NCI-H187 treated with DMSO at 0.1 percent for 48 hours (cell line): Measurements from ENCODE around the gene SMAD3.
"Not testable (repeated sequence)": the region's sequence is repeated elsewhere in the genome, so short reads cannot be mapped to it uniquely, and the experiment has no call there.

Experiments
- DNase-seq: peaks from one replicate; lab custom pipeline; 2025; lab: John Stamatoyannopoulos, UW

The SMAD3 gene

DNA sequence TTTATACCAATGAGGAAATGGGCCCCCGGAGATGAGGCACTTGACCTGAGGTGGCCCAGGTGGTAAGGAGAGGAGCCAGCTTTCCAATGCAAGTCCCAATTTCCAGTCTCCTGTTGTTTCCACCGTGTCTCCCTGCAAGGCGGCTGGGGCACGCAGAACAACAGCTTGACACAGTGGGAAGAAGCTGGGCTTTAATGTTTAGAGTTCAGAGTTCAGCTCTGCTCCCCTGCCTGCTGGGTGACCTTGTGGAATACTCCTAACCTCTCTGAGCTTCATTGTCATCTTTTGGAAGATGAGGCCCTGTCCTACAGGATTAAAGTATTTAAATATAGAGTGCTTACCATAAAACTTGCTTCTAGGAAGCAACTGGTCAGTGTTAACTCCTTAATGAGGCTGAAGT lies 80.3 kb downstream of the SMAD3 start:
- DNase-seq, result no peak

DNA sequence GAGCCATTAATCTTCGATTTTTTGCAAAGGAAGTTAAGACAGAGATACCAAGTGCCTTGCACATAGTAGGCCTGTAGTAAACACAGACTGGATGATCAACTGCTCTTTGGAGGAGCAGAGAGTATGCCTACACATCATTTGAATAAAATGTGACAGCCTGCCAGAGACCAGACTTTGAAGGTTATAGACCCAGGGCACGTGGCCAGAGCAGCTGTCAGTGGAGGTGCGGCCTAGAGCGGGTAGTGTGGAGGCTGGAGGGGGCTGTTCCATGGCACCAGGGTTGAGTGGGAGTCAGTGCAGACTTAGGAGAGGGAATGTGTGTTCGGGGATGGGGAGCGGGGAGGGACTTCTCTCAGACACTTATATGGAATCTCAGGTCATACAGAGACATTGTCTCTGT lies 80.8 kb downstream of the SMAD3 start:
- no peak for DNase-seq

DNA sequence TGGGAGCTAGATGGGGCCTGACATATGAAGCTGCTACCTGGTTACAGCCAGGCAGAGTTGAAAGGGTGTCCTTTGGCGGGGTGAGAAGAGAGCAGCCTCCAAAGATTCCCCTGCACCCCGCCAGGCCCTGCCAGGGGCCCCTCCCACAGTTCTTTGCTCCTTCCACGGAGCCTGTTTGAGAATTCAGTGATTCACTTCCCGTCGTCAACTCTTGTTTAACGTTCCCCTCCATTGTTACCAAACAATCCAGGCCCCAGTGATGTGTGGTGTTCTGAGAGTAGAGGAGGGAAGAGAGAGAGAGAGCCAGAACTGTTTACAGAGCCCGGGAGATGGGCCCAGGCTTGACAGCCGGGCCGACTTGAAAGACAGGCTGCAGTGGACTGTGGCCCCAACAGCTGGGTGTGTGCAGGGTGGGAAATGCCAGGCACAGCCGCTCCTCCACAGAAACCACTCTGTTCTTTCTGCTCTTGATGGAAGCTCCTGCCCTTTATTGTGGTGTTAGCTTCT lies 81.5 kb downstream of the SMAD3 start:
- no peak for DNase-seq

DNA sequence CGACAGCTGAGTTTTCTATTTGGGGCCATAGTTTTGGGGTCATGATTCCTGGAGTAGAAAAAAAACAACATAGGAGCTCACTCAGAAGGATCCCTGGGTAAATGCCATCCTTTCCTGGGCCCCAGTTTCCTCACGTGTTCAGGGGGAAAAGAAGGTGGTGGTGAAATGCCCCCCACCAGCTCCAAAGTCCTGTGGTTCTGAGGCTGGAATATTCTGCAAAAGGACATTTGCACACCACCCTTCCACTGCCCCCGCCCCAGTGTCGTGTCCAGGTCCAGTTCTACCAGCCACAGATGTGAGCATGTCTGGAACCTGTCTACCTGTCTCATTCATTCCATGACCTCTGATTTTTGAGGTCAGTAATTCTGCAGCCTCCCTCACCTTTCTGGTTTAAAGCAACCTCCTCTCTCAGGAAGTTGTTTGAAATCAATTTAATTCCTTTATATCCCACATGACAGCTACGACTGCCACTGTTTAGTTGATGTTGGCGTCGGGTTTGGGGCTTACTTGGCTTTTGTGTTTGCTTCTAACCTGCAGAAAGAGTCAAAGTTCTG lies 82.1 kb downstream of the SMAD3 start:
- DNase-seq, result no peak

DNA sequence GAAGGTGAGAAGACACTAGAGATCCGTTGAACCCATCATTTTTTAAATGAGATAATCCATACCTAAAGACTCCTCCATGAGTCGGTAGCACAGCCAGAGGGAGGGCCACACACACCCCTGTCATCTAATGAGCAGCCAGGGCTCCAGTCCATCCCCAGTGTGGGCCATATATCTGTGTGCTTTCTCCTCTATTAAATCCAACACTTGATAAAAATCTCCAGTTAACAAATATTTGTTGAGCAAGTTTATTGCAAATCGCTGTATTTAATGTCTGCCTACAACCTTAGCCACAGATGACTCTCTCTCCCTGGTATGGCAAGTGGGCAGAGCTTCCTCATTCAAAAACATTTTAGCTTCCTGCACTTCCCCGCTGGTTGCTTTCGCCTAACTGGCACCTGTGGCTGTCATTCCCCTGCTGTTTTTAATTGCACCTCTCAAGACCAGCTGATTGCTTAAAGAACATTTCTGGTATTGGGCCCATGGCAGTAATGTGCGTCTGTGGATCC lies 82.8 kb downstream of the SMAD3 start:
- no peak for DNase-seq

DNA sequence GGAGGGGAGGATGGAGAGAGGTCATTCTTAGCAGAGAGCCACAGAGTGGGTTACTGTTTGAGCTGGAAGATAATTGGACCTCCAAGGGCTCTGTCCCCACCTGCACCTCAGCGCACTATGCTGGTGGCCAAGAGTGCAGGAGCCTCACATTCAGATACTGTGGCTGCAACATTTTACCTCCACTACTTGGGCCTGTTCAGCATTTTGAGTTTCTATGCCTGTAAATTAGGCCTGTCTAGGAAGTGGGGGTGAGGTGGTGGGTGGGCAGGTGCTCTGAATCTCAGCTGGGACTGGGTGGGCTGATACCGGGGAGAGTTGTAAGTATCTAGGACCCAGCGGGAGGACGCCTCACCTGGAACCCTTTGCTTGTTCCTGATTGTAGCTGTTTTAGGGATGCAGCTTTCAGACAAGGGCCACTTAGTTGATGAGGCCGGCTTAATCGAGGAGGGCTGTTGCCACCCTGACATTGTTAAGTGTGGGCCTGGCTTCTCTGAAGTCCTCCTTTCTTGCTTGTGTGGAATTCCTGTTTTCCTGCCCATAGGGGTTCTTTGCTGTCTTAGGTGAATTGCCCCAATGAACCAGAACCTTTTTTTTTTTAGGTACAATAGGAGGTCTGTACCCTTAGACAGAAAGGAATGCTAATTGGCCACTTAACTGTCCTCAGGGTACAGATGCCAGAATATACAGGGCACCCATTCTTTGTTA lies 83.8 kb downstream of the SMAD3 start:
- no peak for DNase-seq

DNA sequence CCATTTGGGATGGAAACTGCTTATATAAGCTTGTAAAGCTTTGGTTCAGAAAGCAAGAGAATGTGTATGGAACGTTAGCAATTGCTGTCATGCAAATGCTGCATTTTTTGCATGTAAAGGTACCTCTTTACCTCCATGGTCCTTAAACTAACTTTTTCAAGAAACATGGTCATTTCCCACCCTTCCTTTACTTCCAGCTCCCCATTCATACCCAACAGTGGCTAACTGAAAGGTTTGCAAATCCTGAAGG lies 84.3 kb downstream of the SMAD3 start:
- DNase-seq, result no peak

DNA sequence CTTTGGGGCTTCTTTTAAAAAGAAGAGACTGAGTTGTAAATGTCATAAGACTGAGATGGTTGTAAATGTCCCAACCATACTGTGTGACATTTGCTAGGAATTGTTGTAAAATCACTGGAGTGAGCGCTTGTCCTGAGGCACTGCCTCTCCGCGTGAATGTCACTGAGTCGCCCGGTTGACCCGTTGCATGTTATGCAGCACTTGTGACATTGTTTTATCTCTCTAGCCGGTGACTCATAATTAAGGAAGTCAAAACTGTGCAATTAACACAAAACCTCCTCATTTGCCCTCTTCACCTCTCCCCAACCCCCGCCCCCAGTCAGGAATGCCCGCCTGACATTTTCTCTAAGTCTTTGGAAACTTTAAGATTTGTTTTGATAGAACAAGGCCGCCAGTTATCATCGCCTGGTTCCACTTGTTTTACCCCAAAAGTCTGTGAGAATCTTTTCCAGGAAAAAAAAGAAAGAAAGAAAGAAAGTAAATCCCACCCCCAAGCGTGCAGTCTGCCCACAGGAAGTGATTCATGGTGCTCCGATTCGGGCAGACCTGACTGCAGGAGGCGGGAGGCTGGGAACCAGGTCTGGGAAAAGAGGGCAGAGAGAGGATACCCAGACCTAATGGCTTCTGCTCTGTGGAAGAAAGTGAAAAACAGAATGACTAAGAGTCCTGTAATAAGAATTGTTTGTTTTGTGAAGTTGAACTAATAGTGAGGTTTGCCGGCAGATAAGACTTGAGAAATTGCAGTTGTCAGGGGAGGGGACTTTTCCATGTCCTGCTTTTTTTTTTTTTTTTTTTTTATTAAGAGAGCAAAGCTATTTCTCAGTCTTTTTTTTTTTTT lies 84.8 kb downstream of the SMAD3 start:
- no peak for DNase-seq

DNA sequence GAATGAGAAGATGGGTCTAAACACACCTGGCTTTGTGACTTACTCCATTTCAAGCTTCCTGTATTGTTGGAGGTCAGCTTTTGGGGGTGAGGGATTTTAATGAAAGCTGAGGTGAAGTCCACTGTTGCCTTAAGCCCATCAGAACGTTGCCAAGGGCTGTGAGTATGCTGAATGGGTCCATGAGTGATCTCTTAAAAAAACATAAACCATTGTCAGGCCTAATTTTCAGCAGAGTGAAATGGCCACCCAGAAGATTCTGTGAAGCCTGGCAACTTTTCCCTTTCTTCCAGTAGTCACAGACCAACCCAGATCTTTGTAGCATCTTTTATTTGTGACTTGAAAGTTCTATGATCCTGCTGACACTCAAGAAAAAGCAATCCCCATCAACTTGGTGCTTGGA lies 87.0 kb downstream of the SMAD3 start:
- no peak for DNase-seq

DNA sequence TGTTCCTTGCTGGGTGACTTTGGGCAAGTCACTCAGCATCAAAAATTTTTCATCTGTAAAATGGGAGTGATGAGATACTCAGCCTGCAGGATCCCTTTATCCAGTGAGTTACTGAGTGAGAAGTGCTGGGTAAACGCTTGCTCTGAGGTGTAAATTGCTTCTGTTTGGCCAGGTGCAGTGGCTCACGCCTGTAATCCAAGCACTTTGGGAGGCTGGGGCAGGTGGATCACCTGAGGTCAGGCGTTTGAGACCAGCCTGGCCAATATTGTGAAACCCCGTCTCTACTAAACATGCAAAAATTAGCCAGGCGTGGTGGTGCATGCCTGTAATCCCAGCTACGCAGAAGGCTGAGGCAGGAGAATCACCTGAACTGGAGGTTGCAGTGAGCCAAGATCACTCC lies 87.6 kb downstream of the SMAD3 start:
- DNase-seq, result not testable (repeated sequence)

DNA sequence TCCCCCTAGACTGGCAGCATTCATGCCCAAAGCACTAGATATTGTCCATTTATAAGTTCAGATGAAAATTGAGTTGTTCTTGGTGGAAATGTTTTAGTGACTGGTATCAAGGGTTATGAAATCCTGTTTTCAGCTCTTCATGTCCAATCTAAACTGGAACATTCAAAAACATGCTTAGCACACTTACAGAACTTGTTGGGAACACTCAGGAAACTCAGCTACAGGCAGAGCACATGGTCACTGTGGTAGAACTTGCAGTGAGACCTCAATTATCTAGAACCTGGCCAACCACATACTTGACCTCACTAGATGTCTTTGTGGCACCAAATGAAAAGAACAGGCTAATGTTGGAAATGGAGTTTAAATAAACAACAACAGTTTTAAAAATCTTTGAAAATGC lies 88.8 kb downstream of the SMAD3 start:
- DNase-seq, result no peak

DNA sequence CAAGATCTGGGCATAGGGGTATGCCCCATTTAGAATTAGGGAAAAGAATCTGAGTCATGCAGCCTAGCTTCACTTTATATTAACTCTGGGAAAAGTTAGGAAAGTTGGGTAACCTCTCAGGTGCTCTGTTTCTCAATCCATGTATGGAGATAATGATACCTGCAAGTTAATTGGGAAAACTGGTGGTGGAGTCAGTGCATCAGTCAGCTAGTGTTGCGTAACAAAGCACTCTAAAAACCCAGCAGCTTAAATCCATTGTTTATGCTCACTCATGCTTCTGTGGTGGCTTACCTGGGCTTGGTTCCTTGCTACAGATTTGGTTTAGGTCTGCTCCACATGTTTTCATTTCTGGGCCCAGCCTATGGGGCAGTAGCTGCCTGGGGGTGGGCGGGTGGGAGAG lies 91.0 kb downstream of the SMAD3 start:
- DNase-seq, result no peak

DNA sequence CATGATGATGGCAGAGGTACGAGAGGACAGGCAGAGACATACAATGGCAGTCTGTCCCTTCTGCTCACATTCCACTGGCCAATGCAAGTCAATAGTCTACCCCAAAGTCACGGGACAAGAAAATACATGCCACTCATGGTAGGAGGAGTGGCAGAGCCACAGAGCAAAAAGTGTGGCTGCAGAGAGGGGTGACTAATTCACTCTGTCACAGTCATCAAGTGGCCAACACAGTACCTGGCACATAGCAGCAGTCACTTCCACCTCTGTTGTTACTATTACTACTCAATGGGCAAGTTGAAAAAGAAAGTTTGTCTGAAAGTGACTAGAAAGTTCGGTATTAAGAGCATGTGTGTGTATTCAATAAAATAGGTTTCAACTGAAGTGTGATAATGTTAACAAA lies 91.4 kb downstream of the SMAD3 start:
- no peak for DNase-seq

DNA sequence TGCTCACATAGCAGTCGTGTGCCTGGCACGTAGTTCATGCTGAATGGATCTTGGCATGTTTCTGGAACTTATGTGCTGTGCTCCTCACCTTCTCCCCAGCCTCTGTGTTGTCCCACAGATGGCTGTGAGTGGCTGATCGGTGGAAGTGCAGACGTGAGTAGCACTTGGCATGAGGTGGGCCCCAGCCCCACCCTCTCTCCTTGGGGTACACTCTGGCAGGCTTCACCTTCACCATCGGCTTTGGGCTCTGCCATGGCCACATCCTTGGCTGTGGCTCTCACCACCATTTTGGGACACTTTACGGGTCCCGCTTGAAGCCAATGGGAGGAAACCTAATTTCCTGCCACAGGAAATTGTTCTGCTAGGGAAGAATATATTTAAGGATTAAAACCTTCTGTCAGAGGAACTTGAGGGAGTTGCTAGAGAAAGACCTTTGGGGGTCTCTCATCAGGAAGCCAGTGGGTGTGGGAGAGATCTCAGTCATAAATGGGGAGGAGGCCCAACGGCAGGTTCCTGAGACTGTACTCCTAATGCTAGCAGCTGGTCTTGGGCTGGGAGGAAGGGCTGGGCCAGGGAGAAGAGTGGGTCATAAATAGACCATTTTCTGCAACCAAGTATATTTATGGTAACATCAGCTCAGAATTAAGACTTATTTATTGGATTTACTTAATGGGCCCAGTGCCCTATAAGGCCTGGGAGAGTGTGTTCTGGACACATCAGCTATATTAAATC lies 92.3 kb downstream of the SMAD3 start:
- no peak for DNase-seq

DNA sequence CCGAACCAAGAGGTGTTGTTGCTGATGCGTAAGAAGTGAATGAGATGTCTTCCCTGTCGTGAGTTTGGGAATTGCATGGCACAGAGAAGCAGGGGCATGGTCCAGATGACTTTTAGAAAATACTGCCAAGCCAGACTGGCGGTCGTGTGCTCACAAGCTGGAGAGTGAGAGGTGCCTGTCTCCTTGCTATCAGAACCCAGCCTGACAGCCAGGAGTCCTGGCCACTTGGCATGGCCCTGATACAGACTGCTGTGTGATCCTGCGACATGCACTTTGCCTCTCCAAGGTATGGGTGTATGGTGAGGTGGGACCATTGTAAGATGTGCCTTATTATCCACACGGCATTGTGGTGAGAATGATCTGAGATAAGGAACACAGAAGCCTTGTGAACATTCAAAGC lies 93.0 kb downstream of the SMAD3 start:
- DNase-seq, result no peak

DNA sequence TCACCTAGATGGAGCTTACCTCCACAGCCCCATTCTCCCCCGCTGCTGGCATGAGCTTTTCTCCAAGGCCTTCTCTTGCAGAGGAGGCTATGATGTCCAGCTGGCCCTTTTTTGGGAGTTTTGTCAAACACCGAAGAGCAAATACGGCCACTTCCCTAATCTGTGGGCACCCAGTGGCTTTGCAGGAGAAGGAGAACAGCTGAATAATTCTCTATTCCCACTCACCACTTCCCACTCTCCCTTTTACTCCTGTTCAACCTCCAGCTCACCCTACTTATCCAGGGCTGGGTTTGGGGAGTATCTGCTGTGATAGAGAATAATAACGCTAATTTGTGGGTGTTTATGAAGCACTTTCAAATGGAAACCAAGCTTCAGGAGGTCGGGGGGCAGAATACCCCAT lies 96.0 kb downstream of the SMAD3 start:
- DNase-seq, result no peak

DNA sequence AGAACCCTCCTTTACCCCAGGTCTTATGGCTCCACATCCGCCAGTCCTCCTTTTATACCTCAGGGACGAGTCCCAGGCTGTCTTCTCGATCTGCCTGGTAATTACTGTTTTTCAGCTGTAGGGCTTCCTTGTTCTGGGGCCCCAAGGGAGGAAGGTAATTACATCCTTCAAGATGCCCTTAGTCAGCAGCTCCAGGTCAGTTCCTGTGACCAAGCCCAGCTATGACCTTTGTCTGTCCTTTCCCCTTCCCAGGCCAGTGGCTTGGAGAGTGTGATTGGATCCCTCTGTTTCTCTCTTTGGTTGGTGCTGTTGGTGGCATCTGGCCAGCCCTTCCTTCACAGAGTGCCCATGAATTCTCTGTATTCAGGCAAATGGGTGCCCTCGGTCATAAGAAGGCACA lies 96.5 kb downstream of the SMAD3 start:
- no peak for DNase-seq

DNA sequence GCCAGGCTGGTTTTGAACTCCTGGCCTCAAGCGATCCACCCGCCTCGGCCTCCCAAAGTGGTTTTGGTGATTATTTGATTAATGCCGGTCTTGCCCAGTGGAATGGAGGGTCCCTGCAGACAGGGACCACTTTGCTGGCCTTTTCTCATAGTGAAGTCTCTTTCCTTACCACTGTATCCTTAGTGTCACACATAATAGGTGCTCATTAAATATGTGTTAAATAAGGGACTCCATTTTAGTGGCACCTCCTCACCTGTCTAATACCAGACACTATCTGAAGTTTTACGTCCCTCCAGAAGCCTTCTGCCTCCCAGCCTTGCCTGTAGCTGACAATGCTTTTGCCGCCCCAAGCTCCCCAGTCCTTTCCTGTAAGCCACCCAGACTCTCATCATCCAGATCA lies 97.8 kb downstream of the SMAD3 start:
- DNase-seq, result no peak

DNA sequence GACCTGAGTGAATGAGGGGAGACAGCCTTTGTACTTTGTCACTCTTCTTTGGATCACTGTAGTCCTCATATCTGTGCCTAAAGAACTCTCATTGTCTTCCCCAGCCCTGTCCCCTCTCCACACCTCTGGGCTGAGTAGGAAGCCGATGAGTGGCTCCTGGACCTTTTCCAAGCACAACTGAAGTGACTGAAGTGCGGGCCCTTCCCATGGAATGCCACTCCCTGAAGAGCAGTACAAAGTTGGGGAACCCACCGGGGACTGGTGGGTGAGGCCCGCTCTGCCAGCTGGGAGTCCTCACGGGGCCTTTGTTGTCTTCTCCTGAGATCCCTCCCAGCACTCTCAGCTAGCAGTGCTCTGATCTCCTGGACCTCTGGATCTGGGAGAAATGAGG lies 99.0 kb downstream of the SMAD3 start:
- DNase-seq, result no peak

DNA sequence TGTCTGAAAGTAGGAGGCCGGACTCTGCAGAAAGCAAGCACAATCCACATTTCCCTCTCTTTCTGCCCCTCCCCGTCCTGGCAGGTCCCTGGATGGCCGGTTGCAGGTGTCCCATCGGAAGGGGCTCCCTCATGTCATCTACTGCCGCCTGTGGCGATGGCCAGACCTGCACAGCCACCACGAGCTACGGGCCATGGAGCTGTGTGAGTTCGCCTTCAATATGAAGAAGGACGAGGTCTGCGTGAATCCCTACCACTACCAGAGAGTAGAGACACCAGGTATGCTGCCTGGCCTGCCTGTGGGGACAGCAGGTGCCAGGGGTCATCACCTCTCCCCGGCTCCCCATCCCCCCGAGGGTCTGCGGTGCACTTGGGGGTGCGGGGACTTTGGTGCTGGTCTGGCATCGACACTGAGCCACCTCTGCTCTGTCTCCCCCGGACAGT lies 99.4 kb downstream of the SMAD3 start:
- no peak for DNase-seq

DNA sequence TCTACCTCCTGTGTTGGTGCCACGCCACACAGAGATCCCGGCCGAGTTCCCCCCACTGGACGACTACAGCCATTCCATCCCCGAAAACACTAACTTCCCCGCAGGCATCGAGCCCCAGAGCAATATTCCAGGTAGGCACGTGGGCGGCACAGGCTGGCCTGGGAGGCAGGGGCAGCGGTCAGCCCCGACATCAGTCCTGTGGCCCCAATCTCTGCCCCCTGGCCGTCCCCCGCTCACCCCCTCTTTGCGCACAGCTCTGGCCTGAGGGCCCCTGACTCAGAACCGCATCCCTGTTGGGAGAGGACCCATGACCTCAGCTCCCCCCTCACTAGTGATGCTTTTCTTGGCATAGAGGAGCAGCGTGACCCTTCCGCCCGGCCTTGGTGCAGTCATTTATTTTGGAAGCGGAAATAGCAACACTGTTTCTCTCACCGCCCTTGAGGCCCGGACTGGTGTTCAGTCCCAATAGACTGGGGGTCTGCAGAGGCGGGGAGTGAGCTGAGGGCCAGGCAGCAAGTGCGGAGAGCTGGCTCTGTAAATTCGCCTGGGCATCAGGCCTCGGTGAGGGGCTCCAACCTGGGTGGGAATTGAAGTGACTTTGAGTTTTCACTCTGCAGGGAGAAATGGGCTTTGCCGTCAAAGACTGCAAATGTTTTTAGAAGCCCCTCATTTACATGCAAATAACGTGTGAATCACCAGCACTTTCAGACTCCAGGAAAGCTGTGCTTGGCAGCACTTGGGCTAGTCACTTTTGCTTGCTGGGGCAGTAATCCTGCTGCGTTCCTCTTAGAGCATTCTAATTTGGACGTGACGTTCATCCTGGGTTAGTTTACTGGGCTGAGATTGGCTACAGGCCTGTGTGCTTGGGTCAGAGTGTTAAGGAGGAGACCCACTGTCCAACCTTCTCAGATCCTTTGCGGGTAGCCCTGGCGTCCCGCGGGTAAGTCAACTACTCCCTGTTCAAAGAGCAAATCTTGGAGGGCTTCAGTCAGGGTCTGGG lies 100.2 kb downstream of the SMAD3 start:
- no peak for DNase-seq
